GM21390 (cell line): Measurements from ENCODE around the gene CXCR2.
A peak's percentile ranks its signal among the peaks of the same experiment; 100 is the strongest.
"Not testable (repeated sequence)": the region's sequence is repeated elsewhere in the genome, so short reads cannot be mapped to it uniquely, and the experiment has no call there.

Source experiments
- ATAC-seq: cut with Tn5 transposase; IDR thresholded peaks from one replicate; pipeline ENCODE4 v1.9.1; 2021; ENCODE audit not compliant: unreplicated experiment

Gene CXCR2

GRCh38 chr2:218125626-218126080 lies at the start of gene CXCR2:
TSS of gene CXCR2 (plus strand) at chr2:218126028. CDS start at chr2:218134802, 8,774 bp downstream.
- ATAC-seq, result no peak

- no peak for ATAC-seq
These were observed 48.2 kb upstream of the CXCR2 start for GRCh38 chr2:218077464-218078216.

- ATAC-seq, result no peak
These were observed 45.6 kb upstream of the CXCR2 start for GRCh38 chr2:218079943-218080913.

GRCh38 chr2:218081063-218081462 lies 44.8 kb upstream of the CXCR2 start:
- ATAC-seq, result peak; percentile 96

- ATAC-seq, result no peak
These were observed 44.1 kb upstream of the CXCR2 start for GRCh38 chr2:218081695-218082094.

- ATAC-seq, result no peak
These were observed 43.1 kb upstream of the CXCR2 start for GRCh38 chr2:218082586-218083351.

- no peak for ATAC-seq
These were observed 42.5 kb upstream of the CXCR2 start for GRCh38 chr2:218083352-218083676.

GRCh38 chr2:218086478-218086877 lies 39.4 kb upstream of the CXCR2 start:
- no peak for ATAC-seq

- ATAC-seq, result no peak
These were observed 36.6 kb upstream of the CXCR2 start for GRCh38 chr2:218089259-218089658.

- ATAC-seq, result no peak
These were observed 34.1 kb upstream of the CXCR2 start for GRCh38 chr2:218091746-218092145.

- ATAC-seq, result no peak
These were observed 31.9 kb upstream of the CXCR2 start for GRCh38 chr2:218093879-218094278.

GRCh38 chr2:218095853-218096252 lies 30.0 kb upstream of the CXCR2 start:
- no peak for ATAC-seq

- ATAC-seq, result no peak
These were observed 27.9 kb upstream of the CXCR2 start for GRCh38 chr2:218097975-218098374.

- not testable (repeated sequence) for ATAC-seq
These were observed 17.0 kb upstream of the CXCR2 start for GRCh38 chr2:218108834-218109233.

- ATAC-seq, result not testable (repeated sequence)
These were observed 4.0 kb upstream of the CXCR2 start for GRCh38 chr2:218121789-218122188.

- not testable (repeated sequence) for ATAC-seq
These were observed 3.5 kb upstream of the CXCR2 start for GRCh38 chr2:218122286-218122685.

- ATAC-seq, result no peak
These were observed 1.8 kb upstream of the CXCR2 start for GRCh38 chr2:218123986-218124385.

GRCh38 chr2:218125095-218125494 lies 733 bp upstream of the CXCR2 start:
- no peak for ATAC-seq

GRCh38 chr2:218127929-218128455 lies 2.2 kb downstream of the CXCR2 start:
- ATAC-seq, result no peak

GRCh38 chr2:218128781-218129457 lies 3.1 kb downstream of the CXCR2 start:
- no peak for ATAC-seq
